A549 (cell line): ENCODE measurements around the gene UXS1. TPM values are rescaled to one million over a fixed set of nuclear protein-coding genes. Genes with fewer than 3 reads are reported as not detected.

Experiments used
- ATAC-seq, 2 experiments: fragments of 200-7000 bp in 1 of 2; fragments of >200 bp in 1 of 2; cut with Nextera tagmentation in 1 of 2; cut with Tn5 transposase in 1 of 2; 3 replicates each; pipeline versions ENCODE4 v1.8.0 to v1.9.1; 2018 to 2020; ENCODE audit warnings: mild to moderate bottlenecking in 1 of 2, moderate library complexity in 1 of 2
- CTCF ChIA-PET: fragments of 300-600 bp; sonication (Branson Sonifier 250); formaldehyde crosslinking; extraction: SDS; loops from one replicate; lab custom pipeline; 2021; ENCODE audit warnings: antibody characterized with exemption, inconsistent platforms; lab: Yijun Ruan, JAX
- POLR2A ChIA-PET: fragments of 350-600 bp; formaldehyde crosslinking; extraction: SDS; loops from one replicate; lab custom pipeline; 2021; ENCODE audit warnings: antibody characterized with exemption, inconsistent platforms; lab: Yijun Ruan, JAX
- DNase-seq, 2 experiments: peaks; one replicate each; pipeline versions ENCODE4 v3.0.0 to v3.0.0-alpha.2; 2011 to 2016; ENCODE audit warnings: low read depth in 1 of 2, low spot score in 1 of 2
- FAIRE-seq: peaks from 2 replicates; lab custom pipeline; 2011; peaks lifted over from hg19 to GRCh38; lab: Jason Lieb, UNC
- H3K27ac ChIP-seq, 2 experiments: fragments of >200 bp; sonication (Bioruptor Twin); formaldehyde crosslinking; 3 replicates each; pipeline ENCODE4 v1.5.1; 2016 to 2017
- H3K4me1 ChIP-seq: fragments of >200 bp; sonication (Bioruptor Twin); formaldehyde crosslinking; 3 replicates; pipeline ENCODE4 v1.6.1; 2016
- H3K4me2 ChIP-seq: fragments of >200 bp; sonication (Bioruptor Twin); formaldehyde crosslinking; 3 replicates; pipeline ENCODE4 v1.6.1; 2016
- H3K4me3 ChIP-seq: fragments of >200 bp; sonication (Bioruptor Twin); formaldehyde crosslinking; 3 replicates; pipeline ENCODE4 v1.5.1; 2016
- H3K9me3 ChIP-seq: fragments of >200 bp; sonication (Bioruptor Twin); formaldehyde crosslinking; 3 replicates; pipeline ENCODE4 v1.6.1; 2016
- BHLHE40 ChIP-seq: IDR thresholded peaks from 2 replicates; pipeline ENCODE4 v1.6.1; 2012; ENCODE audit warnings: low read depth, low read length, inconsistent platforms
- CBX8 ChIP-seq: fragments of 200-600 bp; sonication (generic); IDR thresholded peaks from 2 replicates; pipeline ENCODE4 v1.6.1; 2016
- CEBPB ChIP-seq, 2 experiments: fragments of >200 bp in 1 of 2; sonication (Bioruptor Twin) in 1 of 2; formaldehyde crosslinking in 1 of 2; IDR thresholded peaks; 2 replicates each; pipeline ENCODE4 v1.6.1; 2012 to 2016
- CTCF ChIP-seq: fragments of >200 bp; sonication (Bioruptor Twin); formaldehyde crosslinking; IDR thresholded peaks from 3 replicates; pipeline ENCODE4 v1.5.1; 2016
- ELK1 ChIP-seq: fragments of 150-350 bp; IDR thresholded peaks from 2 replicates; pipeline ENCODE4 v1.6.1; 2014; ENCODE audit warnings: low read depth, mild to moderate bottlenecking, low read length
- EP300 ChIP-seq, 2 experiments: fragments of >200 bp; sonication (Bioruptor Twin); formaldehyde crosslinking; IDR thresholded peaks; 2 replicates in 1 of 2; 3 replicates in 1 of 2; pipeline ENCODE4 v1.6.1; 2016 to 2017
- FOSL2 ChIP-seq, 2 experiments: fragments of 450-650 bp in 1 of 2; fragments of >200 bp in 1 of 2; sonication (Bioruptor Twin) in 1 of 2; formaldehyde crosslinking; IDR thresholded peaks; 2 replicates each; pipeline versions ENCODE4 v1.5.0 to v1.6.1; 2016 to 2020; ENCODE audit warnings: mild to moderate bottlenecking in 1 of 2, moderate library complexity in 1 of 2
- GATA3 ChIP-seq: IDR thresholded peaks from 2 replicates; pipeline ENCODE4 v1.6.1; 2012; ENCODE audit warnings: borderline replicate concordance
- HDAC2 ChIP-seq: fragments of 200-600 bp; sonication (generic); IDR thresholded peaks from 2 replicates; pipeline ENCODE4 v1.6.1; 2016
- HES2 ChIP-seq: fragments of >200 bp; sonication (Bioruptor Twin); formaldehyde crosslinking; IDR thresholded peaks from 2 replicates; pipeline ENCODE4 v1.6.1; 2016
- HEYL ChIP-seq: fragments of 250-450 bp; sonication (Bioruptor Pico); IDR thresholded peaks from 2 replicates; pipeline ENCODE4 v1.8.0; 2021; ENCODE audit warnings: mild to moderate bottlenecking, moderate library complexity
- HOXA7 ChIP-seq: fragments of 250-450 bp; sonication (Bioruptor Pico); IDR thresholded peaks from 2 replicates; pipeline ENCODE4 v1.5.0; 2020; ENCODE audit warnings: mild to moderate bottlenecking, moderate library complexity
- NFE2L2 ChIP-seq: fragments of 150-350 bp; conservative IDR thresholded peaks from 2 replicates; pipeline ENCODE4 v1.6.1; 2014; ENCODE audit warnings: low read length
- PHF8 ChIP-seq: fragments of 200-600 bp; sonication (generic); IDR thresholded peaks from 2 replicates; pipeline ENCODE4 v1.6.1; 2016; ENCODE audit warnings: low read depth, mild to moderate bottlenecking, antibody characterized with exemption, moderate library complexity, borderline replicate concordance
- POLR2A ChIP-seq: IDR thresholded peaks from 2 replicates; pipeline ENCODE4 v1.6.1; 2012; ENCODE audit warnings: mild to moderate bottlenecking, low read length
- POLR2AphosphoS2 ChIP-seq: conservative IDR thresholded peaks from 2 replicates; pipeline ENCODE4 v1.6.1; 2012; ENCODE audit warnings: low read length, improper control_type of control experiment, inconsistent platforms
- RCOR1 ChIP-seq: fragments of 150-350 bp; IDR thresholded peaks from 2 replicates; pipeline ENCODE4 v1.6.1; 2014; ENCODE audit warnings: antibody characterized with exemption, low read length, low read depth
- SMC3 ChIP-seq: fragments of >200 bp; sonication (Bioruptor Twin); formaldehyde crosslinking; IDR thresholded peaks from 3 replicates; pipeline ENCODE4 v1.6.1; 2018; ENCODE audit warnings: inconsistent platforms
- SREBF2 ChIP-seq: fragments of 450-650 bp; IDR thresholded peaks from 2 replicates; pipeline ENCODE4 v1.6.1; 2014; ENCODE audit warnings: mild to moderate bottlenecking, moderate library complexity
- ZFP36 ChIP-seq: fragments of 450-650 bp; IDR thresholded peaks from 2 replicates; pipeline ENCODE4 v1.6.1; 2014; ENCODE audit warnings: borderline replicate concordance; ENCODE audit not compliant: partially characterized antibody
- ZSCAN20 ChIP-seq: fragments of 250-450 bp; sonication (Bioruptor Pico); IDR thresholded peaks from 2 replicates; pipeline ENCODE4 v1.8.0; 2022; ENCODE audit warnings: mild to moderate bottlenecking, moderate library complexity
- WGBS: methylation state at CpG from one replicate; pipeline ENCODE4 v1.1.6; 2017; ENCODE audit errors: missing lambda C conversion rate; 5-methylcytosine and 5-hydroxymethylcytosine counted together
- polyA plus RNA-seq, 4 experiments: library from polyadenylated mRNA; depleted of rRNA in 3 of 4; stranded (reverse); fragments of >200 nt; fragmentation: RNase III in 1 of 4; extraction: RNeasy Plus Mini Kit Qiagen cat#74134 plus additional on column Dnase treatment in 1 of 4; gene quantifications; 2 replicates in 3 of 4; 3 replicates in 1 of 4; pipeline ENCODE4 v1.2.3, GENCODE V29; 2011 to 2017
- TF ChIP-seq, protein P1 (sequence below): fragments of >200 bp; sonication (Bioruptor Twin); formaldehyde crosslinking; IDR thresholded peaks from 3 replicates; pipeline ENCODE4 v1.6.1; 2016

Gene UXS1
- polyA plus RNA-seq, 2 of the 4 experiments (the other 2 are of a cell fraction) = 50.5 to 53.2 TPM

GRCh38 chr2:106057206-106057605 is 136.9 kb downstream of the UXS1 start:
- H3K9me3 ChIP-seq = no peaks in the 10 kb centered on the region
- WGBS = 5% methylated on average over 4 of the region's 4 CpGs
- CTCF ChIA-PET = no interaction called here
- ATAC-seq = peak; percentile 39 to 62; a peak in 2 of 6 replicates
- TF ChIP-seq SMC3 = no peak
- no peak for TF ChIP-seq FOSL2 (IDR thresholded peaks at IDR 0.05)
- TF ChIP-seq FOSL2 (CRISPR knock-in tag; IDR thresholded peaks at IDR 0.05) = no peak
- no peak for TF ChIP-seq POLR2A
- TF ChIP-seq ZSCAN20 (CRISPR knock-in tag) = no peak
- TF ChIP-seq BHLHE40 = no peak
- TF ChIP-seq, protein P1, sequence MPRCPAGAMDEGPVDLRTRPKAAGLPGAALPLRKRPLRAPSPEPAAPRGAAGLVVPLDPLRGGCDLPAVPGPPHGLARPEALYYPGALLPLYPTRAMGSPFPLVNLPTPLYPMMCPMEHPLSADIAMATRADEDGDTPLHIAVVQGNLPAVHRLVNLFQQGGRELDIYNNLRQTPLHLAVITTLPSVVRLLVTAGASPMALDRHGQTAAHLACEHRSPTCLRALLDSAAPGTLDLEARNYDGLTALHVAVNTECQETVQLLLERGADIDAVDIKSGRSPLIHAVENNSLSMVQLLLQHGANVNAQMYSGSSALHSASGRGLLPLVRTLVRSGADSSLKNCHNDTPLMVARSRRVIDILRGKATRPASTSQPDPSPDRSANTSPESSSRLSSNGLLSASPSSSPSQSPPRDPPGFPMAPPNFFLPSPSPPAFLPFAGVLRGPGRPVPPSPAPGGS = no peak
- TF ChIP-seq POLR2AphosphoS2 = no peak
- TF ChIP-seq HEYL (CRISPR knock-in tag) = no peak
- no peak for TF ChIP-seq HOXA7 (CRISPR knock-in tag)
- TF ChIP-seq HDAC2 = no peak
- TF ChIP-seq SREBF2 = no peak
- no peak for TF ChIP-seq GATA3
- no peak for TF ChIP-seq EP300 (IDR thresholded peaks at IDR 0.05)
- TF ChIP-seq CBX8 = no peak
- TF ChIP-seq HES2 = no peak
- no peak for TF ChIP-seq RCOR1
- no peak for TF ChIP-seq PHF8
- no peak for TF ChIP-seq NFE2L2
- TF ChIP-seq CEBPB (IDR thresholded peaks at IDR 0.05) = no peak
- no peak for FAIRE-seq
- DNase-seq = peak in 1 of 2 experiments; percentile 13
- H3K27ac ChIP-seq = no peak overlapping the region
- no peak overlapping the region for H3K4me2 ChIP-seq
- no peaks in the 10 kb centered on the region for H3K4me1 ChIP-seq
- no peak overlapping the region for H3K4me3 ChIP-seq
- POLR2A ChIA-PET = no interaction called here

- no peak for TF ChIP-seq ZFP36
- TF ChIP-seq ELK1 = no peak
- no peak for TF ChIP-seq CTCF
- 44% methylated on average over 10 of the region's 12 CpGs for WGBS
- Histone ChIP-seq H3K4me1 (no peaks in the 10 kb centered on the region), H3K9me3 (no peaks in the 10 kb centered on the region), H3K27ac (no peak overlapping the region), H3K4me2 (no peak overlapping the region), H3K4me3 (no peak overlapping the region)
- ChIA-PET POLR2A (no interaction called here), CTCF (no interaction called here)
- no peak for ATAC-seq
- DNase-seq = no peak
- no peak for FAIRE-seq
Measured at GRCh38 chr2:106054880-106055655, 139.0 kb downstream of the UXS1 start.
